Chondrocyte (in vitro differentiated cells): ENCODE data around the gene TMEM125. TPM values are rescaled to one million over a fixed set of nuclear protein-coding genes. Genes with fewer than 3 reads are reported as not detected.

Experiments used
- DNase-seq: peaks from one replicate; pipeline ENCODE4 v3.0.0; 2021; ENCODE audit warnings: mixed read lengths, low spot score
- H3K27ac Mint-ChIP-seq: one replicate; pipeline ENCODE4 v1.8.0; 2021; ENCODE audit warnings: mild to moderate bottlenecking, moderate library complexity, mixed read lengths; ENCODE audit not compliant: unreplicated experiment
- H3K27me3 Mint-ChIP-seq: 2 replicates; pipeline ENCODE4 v1.8.0; 2021; ENCODE audit warnings: low read depth, mixed read lengths
- H3K36me3 Mint-ChIP-seq: 2 replicates; pipeline ENCODE4 v1.8.0; 2021; ENCODE audit warnings: low read depth, mixed read lengths
- H3K4me1 Mint-ChIP-seq: 2 replicates; pipeline ENCODE4 v1.8.0; 2021; ENCODE audit warnings: low read depth, mild to moderate bottlenecking, mixed read lengths
- H3K4me3 Mint-ChIP-seq: one replicate; pipeline ENCODE4 v1.8.0; 2021; ENCODE audit warnings: mild to moderate bottlenecking, moderate library complexity, mixed read lengths; ENCODE audit not compliant: unreplicated experiment
- H3K9me3 Mint-ChIP-seq: 2 replicates; pipeline ENCODE4 v1.8.0; 2021; ENCODE audit warnings: low read depth, mixed read lengths
- total RNA-seq: library from RNA; stranded (reverse); gene quantifications from 3 replicates; pipeline ENCODE4 v1.2.1, GENCODE V29; 2021
- TF ChIP-seq, protein P1 (sequence below): fragments of 200-600 bp; sonication (generic); IDR thresholded peaks from 2 replicates; pipeline ENCODE4 v1.5.0; 2021; ENCODE audit warnings: antibody characterized with exemption, mild to moderate bottlenecking, moderate library complexity

Gene TMEM125
- total RNA-seq, 1 donor from 2014 or later: not detected

DNA sequence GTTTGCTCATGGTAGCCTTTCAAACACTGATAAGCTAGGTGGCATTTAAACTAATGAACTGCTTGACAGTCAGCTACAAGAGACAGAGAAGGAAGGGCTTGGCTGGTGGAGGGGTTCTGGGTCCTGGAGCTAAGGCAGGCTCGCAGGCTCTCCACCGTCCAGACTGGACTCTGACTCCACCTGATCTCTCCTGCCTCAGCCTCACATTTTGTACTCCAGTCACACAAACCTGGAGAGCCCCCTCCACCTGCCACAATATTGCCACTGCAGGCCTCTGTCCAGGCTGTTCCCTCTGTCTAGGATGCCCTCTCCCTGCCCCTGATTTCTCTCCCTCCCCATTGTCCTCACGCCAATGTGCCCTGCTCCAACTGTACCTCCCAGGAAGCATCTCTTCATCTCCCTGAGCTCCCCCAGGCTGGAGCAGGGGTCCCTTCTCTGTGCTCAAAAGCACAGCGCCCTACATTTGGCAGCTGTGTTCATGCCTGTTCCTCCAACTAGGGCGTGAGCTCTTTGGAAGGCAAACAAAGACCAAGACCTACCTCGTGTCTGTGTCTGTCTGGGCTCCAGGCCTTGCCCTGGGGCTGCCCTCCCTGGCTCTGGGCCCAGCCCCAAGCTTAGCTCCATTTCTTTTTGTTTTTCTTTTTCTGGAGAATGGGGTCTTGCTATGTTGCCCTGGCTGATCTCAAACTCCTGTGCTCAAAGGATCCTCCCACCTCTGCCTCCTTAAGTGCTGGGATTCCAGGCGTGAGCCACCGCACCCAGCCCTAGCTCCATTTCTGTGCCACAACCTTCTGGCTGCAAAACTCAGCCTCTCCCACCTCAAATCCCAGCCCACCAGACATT lies 33.9 kb downstream of the TMEM125 start:
- no peaks in the 10 kb centered on the region for H3K9me3 Mint-ChIP-seq
- no peak overlapping the region for H3K4me3 Mint-ChIP-seq
- peaks cover 3% of the 10 kb centered on the region for H3K27me3 Mint-ChIP-seq
- no peaks in the 10 kb centered on the region for H3K4me1 Mint-ChIP-seq
- H3K36me3 Mint-ChIP-seq: no peaks in the 10 kb centered on the region
- no peak overlapping the region for H3K27ac Mint-ChIP-seq
- TF ChIP-seq, protein P1, sequence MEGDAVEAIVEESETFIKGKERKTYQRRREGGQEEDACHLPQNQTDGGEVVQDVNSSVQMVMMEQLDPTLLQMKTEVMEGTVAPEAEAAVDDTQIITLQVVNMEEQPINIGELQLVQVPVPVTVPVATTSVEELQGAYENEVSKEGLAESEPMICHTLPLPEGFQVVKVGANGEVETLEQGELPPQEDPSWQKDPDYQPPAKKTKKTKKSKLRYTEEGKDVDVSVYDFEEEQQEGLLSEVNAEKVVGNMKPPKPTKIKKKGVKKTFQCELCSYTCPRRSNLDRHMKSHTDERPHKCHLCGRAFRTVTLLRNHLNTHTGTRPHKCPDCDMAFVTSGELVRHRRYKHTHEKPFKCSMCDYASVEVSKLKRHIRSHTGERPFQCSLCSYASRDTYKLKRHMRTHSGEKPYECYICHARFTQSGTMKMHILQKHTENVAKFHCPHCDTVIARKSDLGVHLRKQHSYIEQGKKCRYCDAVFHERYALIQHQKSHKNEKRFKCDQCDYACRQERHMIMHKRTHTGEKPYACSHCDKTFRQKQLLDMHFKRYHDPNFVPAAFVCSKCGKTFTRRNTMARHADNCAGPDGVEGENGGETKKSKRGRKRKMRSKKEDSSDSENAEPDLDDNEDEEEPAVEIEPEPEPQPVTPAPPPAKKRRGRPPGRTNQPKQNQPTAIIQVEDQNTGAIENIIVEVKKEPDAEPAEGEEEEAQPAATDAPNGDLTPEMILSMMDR: no peak
- peak; percentile 32 for DNase-seq

DNA sequence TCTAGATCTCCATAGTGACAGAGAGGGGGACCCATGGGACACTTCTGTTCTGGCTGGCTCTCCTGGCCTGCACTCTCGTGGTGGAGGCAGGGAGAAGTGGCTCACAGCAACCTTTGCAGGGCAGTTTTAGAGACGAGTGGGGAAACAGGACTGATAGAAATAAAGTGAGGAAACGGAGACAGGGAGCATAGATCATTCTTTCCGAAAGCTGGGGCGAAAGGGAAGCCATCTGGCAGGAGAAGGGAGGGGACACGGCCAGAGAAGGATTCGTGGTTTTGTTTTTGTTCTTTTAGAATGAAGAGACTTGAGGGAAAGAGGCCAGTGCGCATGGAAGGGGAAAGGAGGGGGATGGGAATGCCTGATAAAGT lies 34.5 kb downstream of the TMEM125 start:
- Mint-ChIP-seq H3K9me3 (no peaks in the 10 kb centered on the region), H3K4me1 (no peaks in the 10 kb centered on the region), H3K4me3 (no peak overlapping the region), H3K27me3 (peaks cover 3% of the 10 kb centered on the region), H3K27ac (no peak overlapping the region), H3K36me3 (no peaks in the 10 kb centered on the region)
- peak; percentile 18 for DNase-seq
- TF ChIP-seq, protein P1: no peak

- peak; percentile 77 for DNase-seq
- no peak overlapping the region for H3K4me3 Mint-ChIP-seq
These were observed 35.1 kb downstream of the TMEM125 start for GRCh38 chr1:43304771-43305300.

GRCh38 chr1:43305461-43305860 lies 35.7 kb downstream of the TMEM125 start:
- H3K27ac Mint-ChIP-seq: no peak overlapping the region
- H3K27me3 Mint-ChIP-seq: peaks cover 3% of the 10 kb centered on the region

More at GRCh38 chr1:43304771-43305300, 35.1 kb downstream of the TMEM125 start:
- H3K9me3 Mint-ChIP-seq: no peaks in the 10 kb centered on the region
- H3K4me1 Mint-ChIP-seq: no peaks in the 10 kb centered on the region
- no peak overlapping the region for H3K27ac Mint-ChIP-seq
- TF ChIP-seq, protein P1: no peak
- peaks cover 3% of the 10 kb centered on the region for H3K27me3 Mint-ChIP-seq
- H3K36me3 Mint-ChIP-seq: no peaks in the 10 kb centered on the region

More at GRCh38 chr1:43305461-43305860, 35.7 kb downstream of the TMEM125 start:
- no peaks in the 10 kb centered on the region for H3K36me3 Mint-ChIP-seq
- no peak overlapping the region for H3K4me3 Mint-ChIP-seq
- H3K9me3 Mint-ChIP-seq: no peaks in the 10 kb centered on the region
- DNase-seq: peak; percentile 39
- H3K4me1 Mint-ChIP-seq: no peaks in the 10 kb centered on the region
- TF ChIP-seq, protein P1: no peak
